SK-N-SH treated with all-trans-retinoic acid at 6 μM for 48 hours (cell line): ENCODE results near the gene CNTN2.

Experiments
- ATAC-seq: fragments of 200-7000 bp; cut with Tn5 transposase; 3 replicates; pipeline ENCODE4 v1.9.1; 2020; ENCODE audit warnings: mild to moderate bottlenecking, moderate library complexity
- ARNTL ChIP-seq: fragments of 450-650 bp; formaldehyde crosslinking; IDR thresholded peaks from 2 replicates; pipeline ENCODE4 v1.5.0; 2020; ENCODE audit warnings: low read depth, mild to moderate bottlenecking, moderate library complexity, borderline replicate concordance
- CREB5 ChIP-seq: fragments of 250-450 bp; sonication (Bioruptor Pico); IDR thresholded peaks from 2 replicates; pipeline ENCODE4 v1.5.1; 2020; ENCODE audit warnings: low read depth, mild to moderate bottlenecking, moderate library complexity
- CSDC2 ChIP-seq: fragments of 250-450 bp; sonication (Bioruptor Pico); IDR thresholded peaks from 2 replicates; pipeline ENCODE4 v1.5.0; 2020; ENCODE audit warnings: mild to moderate bottlenecking, moderate library complexity
- ESRRG ChIP-seq: fragments of 250-450 bp; sonication (Bioruptor Pico); IDR thresholded peaks from 2 replicates; pipeline ENCODE4 v1.6.1; 2021; ENCODE audit warnings: mild to moderate bottlenecking
- GLIS3 ChIP-seq: fragments of 250-450 bp; sonication (Bioruptor Pico); IDR thresholded peaks from 2 replicates; pipeline ENCODE4 v1.5.0; 2020; ENCODE audit warnings: mild to moderate bottlenecking, moderate library complexity
- ISL1 ChIP-seq: fragments of 250-450 bp; sonication (Bioruptor Pico); IDR thresholded peaks from 2 replicates; pipeline ENCODE4 v2.1.2; 2022; ENCODE audit warnings: mild to moderate bottlenecking, moderate library complexity
- OSR1 ChIP-seq: fragments of 250-450 bp; sonication (Bioruptor Pico); IDR thresholded peaks from 2 replicates; pipeline ENCODE4 v1.8.0; 2022; ENCODE audit warnings: moderate library complexity, mild to moderate bottlenecking, inconsistent platforms
- PATZ1 ChIP-seq: fragments of 250-450 bp; sonication (Bioruptor Pico); IDR thresholded peaks from 2 replicates; pipeline ENCODE4 v1.8.0; 2020; ENCODE audit warnings: mild to moderate bottlenecking, moderate library complexity, borderline replicate concordance
- PPARA ChIP-seq: fragments of 250-450 bp; sonication (Bioruptor Pico); IDR thresholded peaks from 2 replicates; pipeline ENCODE4 v1.5.0; 2020; ENCODE audit warnings: mild to moderate bottlenecking, borderline replicate concordance
- RARB ChIP-seq: fragments of 250-450 bp; sonication (Bioruptor Pico); IDR thresholded peaks from 2 replicates; pipeline ENCODE4 v1.8.0; 2021; ENCODE audit warnings: mild to moderate bottlenecking, moderate library complexity
- SNAI2 ChIP-seq: fragments of 250-450 bp; sonication (Bioruptor Pico); IDR thresholded peaks from 2 replicates; pipeline ENCODE4 v1.5.0; 2020; ENCODE audit warnings: mild to moderate bottlenecking, moderate library complexity
- TSHZ2 ChIP-seq: fragments of 250-450 bp; sonication (Bioruptor Pico); IDR thresholded peaks from 2 replicates; pipeline ENCODE4 v1.5.0; 2020; ENCODE audit warnings: mild to moderate bottlenecking, moderate library complexity
- ZC3H10 ChIP-seq: fragments of 250-450 bp; sonication (Bioruptor Pico); IDR thresholded peaks from 2 replicates; pipeline ENCODE4 v1.5.1; 2021; ENCODE audit warnings: mild to moderate bottlenecking, moderate library complexity
- ZFP3 ChIP-seq: fragments of 250-450 bp; sonication (Bioruptor Pico); IDR thresholded peaks from 2 replicates; pipeline ENCODE4 v1.5.0; 2020; ENCODE audit warnings: mild to moderate bottlenecking, moderate library complexity
- ZFP30 ChIP-seq: fragments of 450-650 bp; formaldehyde crosslinking; IDR thresholded peaks from 2 replicates; pipeline ENCODE4 v1.5.0; 2022; ENCODE audit warnings: mild to moderate bottlenecking, moderate library complexity
- ZNF565 ChIP-seq: fragments of 450-650 bp; formaldehyde crosslinking; conservative IDR thresholded peaks from 2 replicates; pipeline ENCODE4 v1.5.0; 2020; ENCODE audit warnings: low read depth, mild to moderate bottlenecking, moderate library complexity
- ZNF70 ChIP-seq: fragments of 450-650 bp; formaldehyde crosslinking; IDR thresholded peaks from 2 replicates; pipeline ENCODE4 v1.5.0; 2020; ENCODE audit warnings: mild to moderate bottlenecking, moderate library complexity
- ZNF8 ChIP-seq: fragments of 450-650 bp; formaldehyde crosslinking; IDR thresholded peaks from 2 replicates; pipeline ENCODE4 v1.5.0; 2020; ENCODE audit warnings: mild to moderate bottlenecking, moderate library complexity
- TF ChIP-seq, protein P1 (sequence below): fragments of 250-450 bp; sonication (Bioruptor Pico); IDR thresholded peaks from 2 replicates; pipeline ENCODE4 v1.8.0; 2021; ENCODE audit warnings: low read depth, mild to moderate bottlenecking, moderate library complexity, borderline replicate concordance

CNTN2 gene

GRCh38 chr1:205062895-205063294, 19.9 kb downstream of the CNTN2 start:
- ATAC-seq: no peak
- TF ChIP-seq OSR1 (CRISPR knock-in tag) (no peak), ARNTL (CRISPR knock-in tag) (no peak), CSDC2 (CRISPR knock-in tag) (no peak), ISL1 (no peak), SNAI2 (CRISPR knock-in tag) (no peak), RARB (no peak), ZFP3 (CRISPR knock-in tag) (no peak), CREB5 (no peak), ZFP30 (CRISPR knock-in tag) (no peak), ESRRG (CRISPR knock-in tag) (no peak), ZNF70 (CRISPR knock-in tag) (no peak), PATZ1 (CRISPR knock-in tag) (no peak)

DNA sequence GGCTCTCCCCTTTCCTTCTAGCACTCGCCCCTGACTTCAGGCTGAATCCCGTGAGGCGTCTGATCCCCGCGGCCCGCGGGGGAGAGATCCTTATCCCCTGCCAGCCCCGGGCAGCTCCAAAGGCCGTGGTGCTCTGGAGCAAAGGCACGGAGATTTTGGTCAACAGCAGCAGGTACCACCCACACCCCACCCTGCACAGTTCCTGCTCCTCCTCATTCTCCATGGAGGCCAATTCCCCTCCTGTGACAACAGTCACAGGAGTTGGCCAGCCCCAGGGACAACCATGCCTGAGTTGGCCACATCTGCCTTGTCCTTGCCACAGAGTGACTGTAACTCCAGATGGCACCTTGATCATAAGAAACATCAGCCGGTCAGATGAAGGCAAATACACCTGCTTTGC, 21.3 kb downstream of the CNTN2 start:
- no peak for ATAC-seq
- TF ChIP-seq OSR1 (CRISPR knock-in tag) (no peak), TSHZ2 (CRISPR knock-in tag) (no peak), PATZ1 (CRISPR knock-in tag) (no peak), ZNF70 (CRISPR knock-in tag) (no peak), PPARA (CRISPR knock-in tag) (no peak), CREB5 (no peak)
- TF ChIP-seq, all 23 proteins: peak for 0

- TF ChIP-seq GLIS3 (CRISPR knock-in tag): no peak
- no peak for TF ChIP-seq SNAI2 (CRISPR knock-in tag)
- TF ChIP-seq ZNF8: no peak
- ATAC-seq: no peak
Observed at GRCh38 chr1:205064741-205065316, 21.8 kb downstream of the CNTN2 start.

GRCh38 chr1:205065666-205066065, 22.7 kb downstream of the CNTN2 start:
- TF ChIP-seq ZC3H10 (CRISPR knock-in tag) (no peak), RARB (no peak), ZFP30 (CRISPR knock-in tag) (no peak), ZNF565 (CRISPR knock-in tag) (no peak)
- TF ChIP-seq, protein P1, sequence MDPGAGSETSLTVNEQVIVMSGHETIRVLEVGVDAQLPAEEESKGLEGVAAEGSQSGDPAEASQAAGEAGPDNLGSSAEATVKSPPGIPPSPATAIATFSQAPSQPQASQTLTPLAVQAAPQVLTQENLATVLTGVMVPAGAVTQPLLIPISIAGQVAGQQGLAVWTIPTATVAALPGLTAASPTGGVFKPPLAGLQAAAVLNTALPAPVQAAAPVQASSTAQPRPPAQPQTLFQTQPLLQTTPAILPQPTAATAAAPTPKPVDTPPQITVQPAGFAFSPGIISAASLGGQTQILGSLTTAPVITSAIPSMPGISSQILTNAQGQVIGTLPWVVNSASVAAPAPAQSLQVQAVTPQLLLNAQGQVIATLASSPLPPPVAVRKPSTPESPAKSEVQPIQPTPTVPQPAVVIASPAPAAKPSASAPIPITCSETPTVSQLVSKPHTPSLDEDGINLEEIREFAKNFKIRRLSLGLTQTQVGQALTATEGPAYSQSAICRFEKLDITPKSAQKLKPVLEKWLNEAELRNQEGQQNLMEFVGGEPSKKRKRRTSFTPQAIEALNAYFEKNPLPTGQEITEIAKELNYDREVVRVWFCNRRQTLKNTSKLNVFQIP: no peak
- no peak for ATAC-seq
